GM12892 (cell line): ENCODE measurements around the gene TMEM255B.
"Not testable (repeated sequence)": the region's sequence is repeated elsewhere in the genome, so short reads cannot be mapped to it uniquely, and the experiment has no call there.

Experiments
- DNase-seq: peaks from one replicate; pipeline ENCODE4 v3.0.0; 2011; ENCODE audit not compliant: insufficient read length
- FAIRE-seq: peaks from 2 replicates; lab custom pipeline; 2011; peaks lifted over from hg19 to GRCh38; lab: Jason Lieb, UNC
- POLR2A ChIP-seq: IDR thresholded peaks from 2 replicates; pipeline ENCODE4 v1.6.1; 2011; ENCODE audit warnings: low read depth, low read length, control low read depth
- POLR2AphosphoS5 ChIP-seq: IDR thresholded peaks from 2 replicates; pipeline ENCODE4 v1.6.1; 2011; ENCODE audit warnings: low read depth, low read length, control low read depth
- TAF1 ChIP-seq: IDR thresholded peaks from 2 replicates; pipeline ENCODE4 v1.6.1; 2011; ENCODE audit warnings: low read depth, mild to moderate bottlenecking, control low read depth, low read length, borderline replicate concordance

TMEM255B gene

DNA sequence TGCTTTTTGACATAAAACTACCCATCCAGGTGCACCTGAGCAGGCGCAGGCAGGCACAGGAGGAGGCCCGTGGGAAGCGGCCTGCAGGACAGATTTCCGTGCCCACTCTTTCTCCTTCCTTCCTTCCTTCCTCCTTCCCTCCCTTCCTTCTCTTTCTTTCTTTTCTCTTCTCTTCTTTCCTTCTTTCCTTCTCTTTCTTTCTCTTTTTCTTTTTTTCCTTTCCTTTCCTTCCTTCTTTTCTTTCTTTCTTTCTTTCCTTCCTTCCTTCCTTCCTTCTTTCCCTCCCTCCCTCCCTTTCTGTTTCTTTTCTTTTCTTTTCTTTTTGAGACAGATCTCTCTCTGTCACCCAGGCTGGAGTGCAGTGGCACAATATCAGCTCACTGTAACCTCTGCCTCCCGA is 21.2 kb upstream of the TMEM255B start:
- FAIRE-seq (no peak), DNase-seq (no peak)
- TF ChIP-seq TAF1 (no peak), POLR2AphosphoS5 (no peak), POLR2A (no peak)

DNA sequence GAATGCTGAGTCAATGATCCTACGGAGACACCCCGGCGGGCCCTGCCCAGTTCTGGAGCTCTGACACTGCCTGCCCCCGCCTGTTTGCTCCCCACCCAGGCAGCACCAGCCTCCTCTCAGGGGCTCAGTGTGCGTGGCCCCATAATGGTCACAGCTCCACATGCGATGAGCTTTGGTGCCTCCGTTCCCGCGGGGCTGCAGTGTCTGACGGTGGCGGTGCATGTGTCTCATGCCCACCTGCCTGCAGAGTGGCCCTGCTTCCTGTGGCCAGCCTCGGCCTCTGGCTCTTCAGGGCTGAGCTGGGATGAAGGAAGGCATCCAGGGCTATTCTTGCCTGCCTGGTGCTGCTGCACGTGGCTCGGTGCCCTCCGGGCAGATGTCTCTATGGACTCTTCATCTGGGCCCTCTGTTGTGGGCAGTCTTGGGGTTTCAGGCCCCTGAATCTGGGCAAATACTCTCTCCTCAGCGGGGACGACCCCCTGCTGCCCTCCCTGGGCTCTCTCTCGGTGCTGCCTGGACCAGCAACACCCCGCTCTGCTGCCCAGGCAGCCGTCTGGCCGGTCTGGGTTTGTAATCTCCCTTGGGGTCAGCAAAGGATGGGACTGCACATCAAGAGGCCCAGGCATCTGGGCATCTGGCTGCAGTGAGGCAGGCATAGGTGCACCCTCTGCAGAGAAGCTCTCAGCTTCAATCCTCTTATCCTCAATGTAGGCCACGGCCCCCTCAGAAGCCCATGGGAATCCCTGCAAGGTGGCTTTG is 19.3 kb upstream of the TMEM255B start:
- TF ChIP-seq POLR2A, result no peak
- no peak for TF ChIP-seq TAF1
- no peak for TF ChIP-seq POLR2AphosphoS5
- DNase-seq (no peak), FAIRE-seq (no peak)

DNA sequence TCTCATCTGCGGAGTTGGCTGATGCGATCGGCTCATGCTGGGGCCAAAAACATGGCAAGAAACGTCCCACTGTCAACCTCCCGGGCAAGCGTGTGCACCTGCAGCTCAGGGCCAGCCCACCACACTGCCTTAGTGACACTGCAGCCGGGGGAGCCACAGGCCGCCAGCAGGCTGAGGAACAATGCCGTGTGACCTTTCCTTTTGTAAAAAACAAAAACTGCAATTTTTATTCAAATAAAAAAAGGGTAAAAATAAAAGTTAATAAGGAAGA is 18.8 kb upstream of the TMEM255B start:
- TF ChIP-seq POLR2A, result no peak
- no peak for TF ChIP-seq POLR2AphosphoS5
- TF ChIP-seq TAF1, result no peak
- no peak for DNase-seq
- FAIRE-seq, result no peak

DNA sequence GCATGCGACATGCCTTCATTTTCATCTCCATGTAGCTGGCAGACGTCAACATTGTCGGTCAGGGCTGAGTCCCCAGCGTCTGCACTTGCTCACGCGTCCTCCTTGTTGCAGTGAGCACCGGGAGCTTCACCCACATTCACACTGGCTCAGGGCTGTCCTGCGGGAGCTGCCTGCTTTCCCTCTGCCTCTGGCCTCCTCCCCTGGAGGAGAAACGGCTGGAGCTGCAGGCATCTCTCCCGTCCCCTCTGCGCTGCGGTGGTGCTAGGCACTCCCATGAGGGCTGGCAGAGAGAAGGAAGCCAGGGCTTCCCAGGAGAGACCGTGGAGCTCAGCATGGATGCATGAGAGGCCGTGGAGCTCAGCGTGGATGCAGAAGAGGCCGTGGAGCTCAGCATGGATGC is 18.4 kb upstream of the TMEM255B start:
- FAIRE-seq (no peak), DNase-seq (no peak)
- TF ChIP-seq TAF1, result no peak
- no peak for TF ChIP-seq POLR2A
- TF ChIP-seq POLR2AphosphoS5, result no peak

DNA sequence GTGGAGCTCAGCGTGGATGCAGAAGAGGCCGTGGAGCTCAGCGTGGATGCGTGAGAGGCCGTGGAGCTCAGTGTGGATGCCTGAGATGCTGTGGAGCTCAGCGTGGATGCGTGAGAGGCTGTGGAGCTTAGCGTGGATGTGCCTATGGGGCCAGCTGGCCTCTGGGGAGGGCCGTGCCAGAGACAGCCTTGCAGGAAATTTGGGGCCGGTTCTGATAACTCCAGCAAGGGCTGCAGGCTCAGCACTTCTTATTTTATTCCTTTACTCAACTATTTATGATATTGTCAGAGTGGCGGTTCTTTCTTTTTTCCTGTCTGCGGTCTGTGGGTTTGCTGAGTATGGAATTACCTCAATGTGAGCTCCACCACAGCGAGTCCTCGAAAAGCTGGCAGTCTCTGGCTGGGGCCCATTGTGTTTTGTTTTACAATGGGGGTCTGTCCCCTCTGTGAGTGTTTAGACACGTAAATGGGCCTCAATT is 17.8 kb upstream of the TMEM255B start:
- FAIRE-seq (no peak), DNase-seq (no peak)
- TF ChIP-seq POLR2AphosphoS5 (no peak), POLR2A (no peak), TAF1 (no peak)

DNA sequence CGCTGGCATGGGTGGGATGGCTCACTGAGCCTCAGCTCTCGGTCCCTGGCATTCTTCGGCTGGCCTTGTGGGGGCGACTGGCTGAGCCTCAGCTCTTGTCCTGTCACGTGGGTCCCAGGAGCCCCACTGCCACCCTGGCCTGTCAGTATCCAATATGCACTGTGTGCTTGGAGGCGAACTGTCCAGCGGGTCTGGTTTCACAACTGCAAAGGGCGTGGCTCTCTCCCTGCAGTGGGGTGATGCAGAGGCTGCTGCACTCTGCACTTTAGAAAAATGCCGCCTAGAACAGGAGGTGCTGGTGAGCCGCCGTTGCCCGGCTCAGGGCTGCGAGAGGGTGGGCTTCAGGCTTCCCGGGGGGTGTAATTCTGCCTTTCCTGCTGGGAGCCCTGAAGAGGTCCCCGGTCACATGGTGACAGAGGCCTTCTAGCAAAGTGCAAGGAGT is 17.0 kb upstream of the TMEM255B start:
- TF ChIP-seq TAF1 (no peak), POLR2A (no peak), POLR2AphosphoS5 (no peak)
- FAIRE-seq, result no peak
- no peak for DNase-seq

DNA sequence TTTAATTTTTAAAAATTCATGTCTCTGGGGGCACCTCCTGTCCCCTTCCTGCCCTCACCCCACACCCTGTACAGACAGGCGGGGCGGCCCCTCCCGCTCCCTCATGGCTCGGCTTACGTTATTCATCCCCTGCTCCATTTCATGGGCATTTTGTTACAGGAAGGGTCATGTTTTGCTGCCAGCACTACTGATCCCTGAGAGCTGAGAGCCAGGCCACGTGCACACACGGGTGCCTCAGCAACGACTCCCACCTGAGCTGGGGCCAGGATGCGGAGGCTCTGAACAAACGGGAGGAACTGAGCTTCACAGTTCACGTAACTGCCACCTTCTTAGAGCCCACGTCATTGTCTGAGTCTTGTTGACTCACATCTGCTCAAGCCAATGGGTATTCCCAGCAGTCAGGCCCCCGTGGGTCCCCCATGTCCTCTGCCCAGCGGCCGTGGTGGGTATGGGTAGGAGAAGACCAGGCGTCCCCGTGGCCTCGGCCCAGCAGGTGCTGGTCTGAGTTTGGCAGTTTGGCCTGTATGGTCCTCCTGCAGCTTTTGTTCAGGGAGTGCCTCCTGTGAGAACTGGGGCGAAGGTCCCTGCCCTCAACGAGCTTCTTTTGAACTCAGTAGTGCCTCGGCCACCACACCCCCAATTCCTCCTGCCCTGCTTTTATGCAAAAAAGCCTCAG is 16.4 kb upstream of the TMEM255B start:
- no peak for TF ChIP-seq POLR2AphosphoS5
- TF ChIP-seq POLR2A, result no peak
- no peak for TF ChIP-seq TAF1
- DNase-seq (no peak), FAIRE-seq (no peak)

DNA sequence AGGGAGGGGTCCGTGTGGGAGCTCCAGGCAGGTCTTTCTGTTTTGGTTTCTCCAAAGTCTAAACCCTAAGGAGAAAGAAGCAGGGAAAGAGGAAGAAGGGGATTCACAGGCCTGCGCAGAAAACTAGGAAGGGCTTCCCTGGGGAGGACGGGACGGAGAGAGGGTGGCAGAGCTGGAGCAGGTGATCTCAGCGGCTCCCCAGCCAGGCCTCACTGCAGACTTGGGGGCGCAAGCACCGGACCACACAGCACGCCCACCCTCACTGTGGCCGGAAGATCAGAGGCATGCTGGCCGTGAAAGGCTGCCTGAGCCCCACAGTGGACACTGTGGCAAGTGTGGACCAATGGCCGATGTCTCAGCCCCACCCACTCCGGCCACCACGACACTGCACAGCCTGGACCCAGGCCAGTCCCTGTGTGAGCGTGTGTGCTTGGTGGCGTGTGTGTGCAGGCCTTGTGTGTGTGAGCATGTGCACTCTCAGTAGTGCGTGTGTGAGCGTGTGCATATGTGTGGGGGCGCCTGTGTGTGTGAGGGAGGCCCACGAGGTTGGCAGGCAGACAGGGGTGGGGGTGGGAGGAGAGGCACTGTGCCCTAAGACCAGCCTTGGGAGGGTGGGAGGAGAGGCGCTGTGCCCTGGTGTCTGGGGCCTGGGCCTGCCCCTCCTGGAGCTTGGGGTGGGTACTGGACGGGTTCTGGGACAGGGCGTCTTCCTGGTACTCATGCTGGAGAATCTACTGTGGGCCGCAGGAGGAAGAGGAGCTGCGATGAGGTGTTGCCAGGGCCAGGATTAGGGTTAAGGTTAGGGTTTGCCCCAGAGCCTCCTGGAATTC is 15.4 kb upstream of the TMEM255B start:
- TF ChIP-seq POLR2AphosphoS5, result no peak
- no peak for FAIRE-seq
- no peak for DNase-seq

DNA sequence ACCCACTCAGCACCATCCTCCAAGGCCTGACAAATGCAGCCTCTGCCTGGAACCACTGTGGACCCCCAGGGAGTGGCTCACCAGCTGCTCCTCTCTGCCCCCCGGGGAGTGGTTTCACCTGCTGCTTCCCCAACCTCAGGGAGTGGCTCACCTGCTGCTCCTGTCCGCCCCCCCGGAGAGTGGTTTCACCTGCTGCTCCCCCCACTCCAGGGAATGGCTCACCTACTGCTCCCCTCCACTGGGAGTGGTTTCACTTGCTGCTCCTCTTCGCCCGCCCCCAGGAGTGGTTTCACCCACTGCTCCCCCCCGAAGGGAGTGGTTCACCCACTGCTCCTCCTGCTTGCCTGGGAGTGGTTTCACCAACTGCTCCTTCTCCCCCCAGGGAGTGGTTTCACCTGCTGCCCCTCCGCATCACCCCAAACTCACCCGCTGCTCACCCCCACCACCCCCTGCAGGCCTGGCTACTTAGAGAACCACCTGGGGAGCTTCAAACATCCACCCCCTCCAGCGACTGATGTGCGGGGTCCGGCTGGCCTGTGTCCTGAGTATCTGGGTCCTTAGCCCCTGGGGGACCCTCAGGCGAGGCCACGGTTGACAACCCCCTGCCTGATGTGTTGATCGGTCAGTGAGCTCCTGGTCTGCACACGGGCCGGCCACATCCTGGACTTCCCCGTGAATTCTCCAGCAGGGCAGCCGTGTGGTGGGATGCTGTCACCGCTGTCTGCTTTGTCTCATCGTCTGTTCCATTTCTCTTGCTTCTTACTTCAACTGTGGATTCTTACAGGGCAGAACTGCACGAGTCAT is 14.6 kb upstream of the TMEM255B start:
- TF ChIP-seq POLR2AphosphoS5 (no peak), TAF1 (no peak), POLR2A (no peak)
- FAIRE-seq, result no peak
- no peak for DNase-seq

DNA sequence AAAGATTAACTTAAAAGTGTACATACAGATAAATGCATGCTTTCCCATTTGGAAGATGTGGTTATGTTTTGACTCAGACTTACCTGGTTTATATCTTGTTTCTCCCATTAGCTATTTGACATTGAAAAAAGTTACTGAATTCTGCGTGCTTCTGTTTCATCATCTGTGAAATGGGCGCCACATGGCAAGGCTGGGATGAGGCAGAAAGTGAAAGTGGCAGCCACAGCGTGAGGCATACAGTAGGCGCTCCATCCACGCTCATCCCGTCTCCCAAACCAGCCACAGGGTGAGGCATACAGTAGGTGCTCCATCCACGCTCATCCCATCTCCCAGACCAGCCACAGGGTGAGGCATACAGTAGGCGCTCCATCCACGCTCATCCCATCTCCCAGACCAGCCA is 14.0 kb upstream of the TMEM255B start:
- DNase-seq (no peak), FAIRE-seq (no peak)
- TF ChIP-seq POLR2AphosphoS5, result no peak
- TF ChIP-seq TAF1, result no peak

DNA sequence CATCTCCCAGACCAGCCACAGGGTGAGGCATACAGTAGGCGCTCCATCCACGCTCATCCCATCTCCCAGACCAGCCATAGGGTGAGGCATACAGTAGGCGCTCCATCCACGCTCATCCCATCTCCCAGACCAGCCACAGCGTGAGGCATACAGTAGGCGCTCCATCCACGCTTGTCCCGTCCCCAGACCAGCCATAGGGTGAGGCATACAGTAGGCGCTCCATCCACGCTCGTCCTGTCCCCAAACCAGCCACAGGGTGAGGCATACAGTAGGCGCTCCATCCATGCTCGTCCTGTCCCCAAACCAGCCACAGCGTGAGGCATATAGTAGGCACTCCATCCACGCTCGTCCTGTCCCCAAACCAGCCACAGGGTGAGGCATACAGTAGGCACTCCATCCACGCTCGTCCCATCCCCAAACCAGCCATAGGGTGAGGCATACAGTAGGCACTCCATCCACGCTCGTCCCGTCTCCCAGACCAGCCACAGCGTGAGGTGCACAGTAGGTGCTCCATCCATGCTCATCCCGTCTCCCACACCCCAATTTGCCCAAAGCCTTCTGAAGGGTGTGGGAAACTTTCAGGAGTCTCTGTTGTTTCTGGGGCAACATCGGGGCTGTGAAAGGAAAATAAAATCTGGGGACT is 13.4 kb upstream of the TMEM255B start:
- DNase-seq, FAIRE-seq: not testable (repeated sequence)
